ENCODE data around the gene MBD1.
"Not testable (repeated sequence)": the region's sequence is repeated elsewhere in the genome, so short reads cannot be mapped to it uniquely, and the experiment has no call there.

Gene MBD1

GRCh38 chr18:50220249-50220648 is 61.1 kb downstream of the MBD1 start:
- H3K27me3 ChIP-seq (ENCODE audit: control insufficient read depth, insufficient read depth, low read length); H3K9ac ChIP-seq (ENCODE audit: low read depth, low read length): not testable (repeated sequence)

More at GRCh38 chr18:50220249-50220648, 61.1 kb downstream of the MBD1 start:
- not testable (repeated sequence) for H3K36me3 ChIP-seq (ENCODE audit: control insufficient read depth, insufficient read depth, low read length); H3K4me3 ChIP-seq (ENCODE audit: low read depth, low read length); H3K27ac ChIP-seq (ENCODE audit: low read depth, low read length); H3K9me3 ChIP-seq (ENCODE audit: control insufficient read depth, insufficient read depth, low read length); H3K4me1 ChIP-seq (ENCODE audit: control insufficient read depth, insufficient read depth, low read length)
